Skeletal muscle tissue (tissue), 4 donors: ENCODE data around the gene FBXO22. TPM values are rescaled to one million over a fixed set of nuclear protein-coding genes. Genes with fewer than 3 reads are reported as not detected.
"Not testable (repeated sequence)": the region's sequence is repeated elsewhere in the genome, so short reads cannot be mapped to it uniquely, and the experiment has no call there.

ENCODE experiments used
- H3K27ac ChIP-seq: one replicate; pipeline ENCODE4 v1.7.0; 2013; ENCODE audit warnings: mild to moderate bottlenecking, low read depth, low read length, inconsistent platforms
- H3K27me3 ChIP-seq, 3 donors: one replicate each; pipeline ENCODE4 v1.7.0; 2013; ENCODE audit warnings: low read length in 3 of 3; ENCODE audit not compliant: control insufficient read depth in 3 of 3, insufficient read depth in 3 of 3
- H3K36me3 ChIP-seq, 3 donors: one replicate each; pipeline ENCODE4 v1.7.0; 2013; ENCODE audit warnings: low read length in 3 of 3; ENCODE audit not compliant: control insufficient read depth in 3 of 3, insufficient read depth in 3 of 3
- H3K4me1 ChIP-seq, 3 donors: one replicate each; pipeline ENCODE4 v1.7.0; 2013; ENCODE audit warnings: low read length in 3 of 3, mild to moderate bottlenecking in 3 of 3; ENCODE audit not compliant: control insufficient read depth in 3 of 3, insufficient read depth in 3 of 3
- H3K4me3 ChIP-seq, 3 donors: one replicate each; pipeline ENCODE4 v1.7.0; 2013; ENCODE audit warnings: low read length in 3 of 3
- H3K9ac ChIP-seq, 3 donors: one replicate each; pipeline ENCODE4 v1.7.0; 2013; ENCODE audit warnings: low read length in 3 of 3, mild to moderate bottlenecking in 3 of 3, moderate library complexity in 2 of 3, low read depth in 1 of 3
- H3K9me3 ChIP-seq, 3 donors: one replicate each; pipeline ENCODE4 v1.7.0; 2013; ENCODE audit warnings: low read length in 3 of 3; ENCODE audit not compliant: control insufficient read depth in 3 of 3
- total RNA-seq: library from RNA; depleted of rRNA; stranded (reverse); fragments of >200 nt; gene quantifications from one replicate; pipeline ENCODE4 v1.2.3, GENCODE V29; 2014
- donor health status: Osteomylitis.

FBXO22 gene
- total RNA-seq, 1 donor from 2014 or later = 9.9 TPM

DNA sequence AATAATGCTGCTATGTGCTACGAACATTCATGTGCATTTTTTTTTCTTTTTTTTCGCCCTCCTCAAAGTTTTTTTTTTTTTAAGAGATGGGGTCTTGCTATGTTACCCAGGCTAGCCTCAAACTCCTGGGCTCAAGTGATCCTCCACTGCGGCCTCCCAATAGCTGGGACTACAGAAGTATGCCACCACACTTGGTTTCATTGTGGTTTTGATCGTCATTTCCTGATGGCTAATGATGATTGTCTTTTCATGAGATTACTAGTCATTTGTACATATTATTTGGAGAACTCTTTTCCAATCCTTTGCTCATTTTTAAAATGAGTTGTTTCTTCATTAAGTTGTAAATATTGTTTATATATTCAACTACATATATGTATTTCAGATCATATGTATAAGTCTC is 48.8 kb downstream of the FBXO22 start:
- Histone ChIP-seq H3K4me1 (no peaks in the 10 kb centered on the region), H3K27me3 (peaks cover 0 to 2% (median 0%) of the 10 kb centered on the region in 3 donors), H3K4me3 (no peak overlapping the region), H3K9ac (no peak overlapping the region), H3K9me3 (no peaks in the 10 kb centered on the region), H3K36me3 (no peaks in the 10 kb centered on the region), H3K27ac (no peak overlapping the region)

DNA sequence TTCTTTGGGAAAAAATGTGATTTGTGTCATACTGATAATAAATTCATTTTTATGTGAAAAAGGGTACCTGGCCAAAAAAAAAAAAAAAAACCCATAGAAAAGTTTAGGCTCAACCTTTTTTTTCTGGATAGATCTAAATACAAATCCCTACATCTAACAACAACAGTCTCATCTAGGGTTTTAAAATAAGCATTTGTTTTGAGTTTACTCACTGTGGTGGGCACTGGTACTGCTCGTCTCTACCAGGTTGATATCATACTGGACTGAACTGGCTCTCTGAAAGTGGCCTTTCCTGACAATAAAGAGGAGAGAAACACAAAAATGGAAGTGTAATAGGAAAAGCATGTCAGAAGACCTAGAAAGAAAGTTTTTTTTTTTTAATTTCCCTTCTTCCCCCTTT is 52.0 kb downstream of the FBXO22 start:
- no peaks in the 10 kb centered on the region for H3K27me3 ChIP-seq
- H3K9ac ChIP-seq = no peak overlapping the region
- H3K36me3 ChIP-seq = no peaks in the 10 kb centered on the region
- no peak overlapping the region for H3K27ac ChIP-seq
- no peaks in the 10 kb centered on the region for H3K4me1 ChIP-seq
- no peak overlapping the region for H3K4me3 ChIP-seq
- H3K9me3 ChIP-seq = no peaks in the 10 kb centered on the region

DNA sequence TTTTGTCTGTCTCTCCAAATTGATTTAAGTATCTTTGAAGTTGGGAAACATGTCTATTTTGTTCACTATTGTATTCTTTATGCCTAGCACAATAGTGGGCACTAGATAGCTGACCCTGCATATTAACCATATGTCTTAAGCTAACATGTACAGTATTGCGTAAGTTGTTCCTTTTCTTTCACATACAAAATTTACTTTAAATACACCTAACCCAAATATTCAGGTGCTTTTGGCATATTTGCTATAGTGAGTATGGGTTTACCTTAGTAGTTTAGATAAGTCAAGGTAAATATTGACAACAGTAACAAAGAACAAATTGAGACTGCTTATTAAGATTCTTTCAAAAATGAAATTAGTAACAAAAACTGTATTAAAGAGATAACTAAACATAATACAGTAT is 57.7 kb downstream of the FBXO22 start:
- H3K9me3 ChIP-seq = no peaks in the 10 kb centered on the region
- no peak overlapping the region for H3K9ac ChIP-seq
- no peaks in the 10 kb centered on the region for H3K36me3 ChIP-seq
- no peak overlapping the region for H3K27ac ChIP-seq
- H3K4me1 ChIP-seq = no peaks in the 10 kb centered on the region
- H3K4me3 ChIP-seq = no peak overlapping the region
- no peaks in the 10 kb centered on the region for H3K27me3 ChIP-seq

DNA sequence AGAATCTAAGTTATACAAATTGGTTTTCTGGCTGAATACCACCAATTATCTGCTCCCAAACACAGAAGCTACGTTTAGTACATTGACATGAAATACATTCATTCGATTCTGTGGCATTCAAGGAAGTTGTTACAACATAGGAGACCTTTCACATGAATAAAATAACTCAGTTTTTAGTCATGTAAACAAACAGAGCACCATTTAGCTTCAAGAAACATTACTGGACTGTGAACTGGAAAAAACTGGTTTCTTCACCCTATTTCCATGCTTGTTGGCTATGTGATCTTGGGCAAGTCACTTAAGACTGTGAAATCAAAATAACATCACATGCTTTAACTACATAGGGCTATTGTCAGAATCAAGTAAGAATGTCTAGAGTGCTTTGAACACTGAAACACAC is 62.4 kb downstream of the FBXO22 start:
- Histone ChIP-seq H3K9ac (no peak overlapping the region), H3K27ac (no peak overlapping the region), H3K27me3 (no peaks in the 10 kb centered on the region), H3K4me3 (no peak overlapping the region), H3K36me3 (no peaks in the 10 kb centered on the region), H3K9me3 (no peaks in the 10 kb centered on the region), H3K4me1 (no peaks in the 10 kb centered on the region)

DNA sequence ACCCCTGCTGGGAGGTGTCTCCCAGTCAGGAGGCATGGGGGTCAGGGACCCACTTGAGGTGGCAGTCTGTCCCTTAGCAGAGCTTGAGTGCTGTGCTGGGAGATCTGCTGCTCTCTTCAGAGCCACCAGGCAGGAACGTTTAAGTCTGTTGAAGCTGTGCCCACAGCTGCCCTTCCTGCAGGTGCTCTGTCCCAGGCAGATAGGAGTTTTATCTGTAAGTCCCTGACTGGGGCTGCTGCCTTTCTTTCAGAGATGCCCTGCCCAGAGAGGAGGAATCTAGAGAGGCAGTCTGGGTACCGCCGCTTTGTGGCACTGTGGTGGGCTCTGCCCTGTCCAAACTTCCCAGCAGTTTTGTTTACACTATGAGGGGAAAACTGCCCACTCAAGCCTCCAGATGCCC is 73.1 kb downstream of the FBXO22 start:
- not testable (repeated sequence) for H3K4me3 ChIP-seq, H3K4me1 ChIP-seq, H3K27ac ChIP-seq, H3K9me3 ChIP-seq, H3K36me3 ChIP-seq, H3K27me3 ChIP-seq, H3K9ac ChIP-seq

DNA sequence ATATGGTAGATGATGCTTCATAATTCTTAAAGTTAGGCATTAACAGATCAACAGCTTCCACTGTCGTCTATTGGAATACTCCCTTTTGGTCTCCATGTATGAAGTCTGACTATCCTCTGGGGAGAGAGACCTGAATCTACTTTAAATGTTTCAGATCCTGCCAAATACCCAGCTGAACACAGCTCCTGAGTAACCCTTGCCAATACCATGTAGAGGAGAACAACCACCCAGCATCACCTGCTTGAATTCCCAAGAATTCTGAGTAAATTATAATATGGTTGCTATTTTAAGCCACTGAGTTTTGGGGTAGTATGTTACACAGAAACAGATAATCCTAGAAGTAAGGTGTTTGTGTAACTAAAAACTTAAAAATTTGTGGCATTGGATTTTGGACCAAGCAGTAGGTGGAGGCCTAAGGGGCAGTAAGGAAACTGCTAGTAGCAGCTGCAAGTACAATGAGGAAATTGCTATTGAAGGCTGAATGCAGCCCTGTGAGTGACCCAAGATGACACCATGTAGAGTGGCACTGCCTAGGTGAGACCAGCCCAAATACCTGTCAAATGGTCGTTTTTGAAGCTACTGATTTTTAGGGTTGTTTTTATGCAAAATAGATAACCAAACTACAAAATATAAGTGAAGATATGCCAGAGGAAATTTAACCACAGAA is 77.6 kb downstream of the FBXO22 start:
- Histone ChIP-seq H3K9ac (no peak overlapping the region), H3K9me3 (no peaks in the 10 kb centered on the region), H3K36me3 (no peaks in the 10 kb centered on the region), H3K27ac (no peak overlapping the region), H3K4me1 (no peaks in the 10 kb centered on the region), H3K4me3 (no peak overlapping the region), H3K27me3 (no peaks in the 10 kb centered on the region)

DNA sequence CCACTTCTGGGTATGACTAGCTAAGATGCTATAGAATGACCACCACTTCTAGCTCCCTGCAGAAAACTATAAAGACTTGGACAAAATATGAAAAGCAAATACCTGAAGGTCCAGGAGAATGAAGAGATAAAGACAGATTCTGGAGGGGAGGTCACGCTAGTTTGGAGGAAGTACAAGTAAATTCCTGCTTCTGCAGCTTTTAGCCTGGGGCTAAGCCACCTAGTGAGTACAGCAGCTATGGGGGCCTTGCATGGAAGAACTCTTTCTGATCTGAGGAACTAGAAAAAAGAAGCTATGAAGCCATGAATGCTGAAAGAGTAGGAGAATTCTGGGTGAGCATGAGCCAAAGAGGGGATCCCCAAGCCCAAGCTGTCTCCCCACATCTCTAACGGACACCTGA is 78.8 kb downstream of the FBXO22 start:
- Histone ChIP-seq H3K9me3 (no peaks in the 10 kb centered on the region), H3K4me3 (no peak overlapping the region), H3K27ac (no peak overlapping the region), H3K36me3 (no peaks in the 10 kb centered on the region), H3K27me3 (no peaks in the 10 kb centered on the region), H3K9ac (no peak overlapping the region), H3K4me1 (no peaks in the 10 kb centered on the region)

DNA sequence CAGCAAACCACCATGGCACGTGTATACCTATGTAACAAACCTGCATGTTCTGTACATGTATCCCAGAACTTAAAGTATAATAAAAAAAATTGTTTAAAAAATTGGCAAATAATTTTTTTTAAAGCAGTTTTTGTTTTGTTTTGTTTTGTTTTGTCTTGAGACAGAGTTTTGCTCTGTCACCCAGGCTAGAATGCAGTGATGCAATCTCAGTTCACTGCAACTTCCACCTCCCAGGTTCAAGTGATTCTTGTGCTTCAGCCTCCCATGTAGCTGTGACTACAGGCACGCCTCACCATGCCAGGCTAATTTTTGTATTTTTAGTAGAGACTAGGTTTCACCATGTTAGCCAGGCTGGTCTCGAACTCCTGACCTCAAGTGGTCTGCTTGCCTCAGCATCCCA is 81.0 kb downstream of the FBXO22 start:
- H3K9ac ChIP-seq, H3K36me3 ChIP-seq, H3K27me3 ChIP-seq, H3K4me3 ChIP-seq, H3K27ac ChIP-seq, H3K9me3 ChIP-seq, H3K4me1 ChIP-seq: not testable (repeated sequence)

DNA sequence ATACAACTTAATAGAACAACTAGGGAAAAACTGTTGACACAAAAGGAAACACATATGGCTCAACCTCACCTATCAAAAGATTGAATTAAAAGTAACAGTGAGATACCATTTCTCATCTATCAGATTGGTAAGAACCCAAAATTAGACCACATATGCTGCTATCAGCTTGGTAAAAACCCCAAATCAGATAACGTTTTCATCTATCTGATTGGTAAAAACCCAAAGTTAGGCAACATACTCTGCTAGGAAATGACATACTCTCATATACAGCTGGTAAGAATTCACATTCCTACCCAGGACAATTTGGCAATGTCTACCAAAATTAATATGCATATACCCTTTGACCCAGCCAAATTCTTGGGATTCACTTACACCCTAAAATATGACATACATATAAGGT is 82.3 kb downstream of the FBXO22 start:
- Histone ChIP-seq H3K9me3 (no peaks in the 10 kb centered on the region), H3K9ac (no peak overlapping the region), H3K4me3 (no peak overlapping the region), H3K27ac (no peak overlapping the region), H3K4me1 (no peaks in the 10 kb centered on the region), H3K27me3 (no peaks in the 10 kb centered on the region), H3K36me3 (no peaks in the 10 kb centered on the region)

DNA sequence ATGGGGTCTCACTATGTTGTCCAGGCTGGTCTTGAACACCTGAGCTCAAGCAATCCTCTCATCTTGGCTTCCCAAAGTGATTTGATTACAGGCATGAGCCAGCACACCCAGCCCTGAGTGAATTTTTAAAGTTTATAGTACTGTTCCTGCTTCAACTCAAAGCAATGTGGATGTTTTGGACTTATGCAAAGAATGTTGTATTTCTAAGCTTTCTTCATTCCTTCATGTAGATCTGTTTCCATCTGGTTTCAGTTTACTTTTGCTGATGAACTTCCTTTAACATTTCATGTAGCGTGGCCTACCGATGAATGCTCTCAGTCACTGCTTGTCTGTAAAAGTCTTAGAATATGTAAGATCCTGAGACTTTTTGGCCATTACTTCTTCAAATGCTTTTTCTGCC is 85.4 kb downstream of the FBXO22 start:
- Histone ChIP-seq H3K9ac (no peak overlapping the region), H3K4me1 (no peaks in the 10 kb centered on the region), H3K27me3 (no peaks in the 10 kb centered on the region), H3K36me3 (no peaks in the 10 kb centered on the region), H3K4me3 (no peak overlapping the region), H3K9me3 (no peaks in the 10 kb centered on the region), H3K27ac (no peak overlapping the region)

DNA sequence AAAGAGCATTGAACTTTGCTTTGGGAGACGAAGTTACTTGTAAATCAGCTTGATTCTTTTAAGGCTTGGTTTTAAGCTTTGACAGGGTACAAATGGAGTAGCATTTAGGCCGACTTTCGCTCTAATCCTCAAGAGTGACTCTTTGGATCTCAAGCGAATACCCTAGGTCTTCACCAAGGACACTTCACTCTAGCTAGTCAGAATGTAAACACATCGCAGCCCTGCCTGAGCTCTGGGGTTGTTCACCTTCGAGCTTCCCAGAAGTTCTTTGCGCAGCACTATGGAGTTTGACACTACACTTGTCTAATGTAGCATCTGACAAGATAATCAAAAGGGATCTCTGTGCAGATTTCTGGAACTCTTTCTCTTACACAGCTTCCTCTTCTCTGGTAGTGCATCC is 86.2 kb downstream of the FBXO22 start:
- Histone ChIP-seq H3K9me3 (no peaks in the 10 kb centered on the region), H3K4me3 (no peak overlapping the region), H3K27ac (no peak overlapping the region), H3K36me3 (no peaks in the 10 kb centered on the region), H3K4me1 (no peaks in the 10 kb centered on the region), H3K9ac (no peak overlapping the region), H3K27me3 (no peaks in the 10 kb centered on the region)
